ENCODE measurements around the gene TRERF1. TPM values are rescaled to one million over a fixed set of nuclear protein-coding genes. Genes with fewer than 3 reads are reported as not detected.

TRERF1 gene
- total and polyA plus RNA-seq, 2 of the 8 experiments (the other 6 are each of a cell fraction or from before 2014, with no cell fraction given): 10.8 to 21.5 TPM

GRCh38 chr6:42279144-42279781 is 172.5 kb downstream of the TRERF1 start (continued):
- TF ChIP-seq, protein P1, sequence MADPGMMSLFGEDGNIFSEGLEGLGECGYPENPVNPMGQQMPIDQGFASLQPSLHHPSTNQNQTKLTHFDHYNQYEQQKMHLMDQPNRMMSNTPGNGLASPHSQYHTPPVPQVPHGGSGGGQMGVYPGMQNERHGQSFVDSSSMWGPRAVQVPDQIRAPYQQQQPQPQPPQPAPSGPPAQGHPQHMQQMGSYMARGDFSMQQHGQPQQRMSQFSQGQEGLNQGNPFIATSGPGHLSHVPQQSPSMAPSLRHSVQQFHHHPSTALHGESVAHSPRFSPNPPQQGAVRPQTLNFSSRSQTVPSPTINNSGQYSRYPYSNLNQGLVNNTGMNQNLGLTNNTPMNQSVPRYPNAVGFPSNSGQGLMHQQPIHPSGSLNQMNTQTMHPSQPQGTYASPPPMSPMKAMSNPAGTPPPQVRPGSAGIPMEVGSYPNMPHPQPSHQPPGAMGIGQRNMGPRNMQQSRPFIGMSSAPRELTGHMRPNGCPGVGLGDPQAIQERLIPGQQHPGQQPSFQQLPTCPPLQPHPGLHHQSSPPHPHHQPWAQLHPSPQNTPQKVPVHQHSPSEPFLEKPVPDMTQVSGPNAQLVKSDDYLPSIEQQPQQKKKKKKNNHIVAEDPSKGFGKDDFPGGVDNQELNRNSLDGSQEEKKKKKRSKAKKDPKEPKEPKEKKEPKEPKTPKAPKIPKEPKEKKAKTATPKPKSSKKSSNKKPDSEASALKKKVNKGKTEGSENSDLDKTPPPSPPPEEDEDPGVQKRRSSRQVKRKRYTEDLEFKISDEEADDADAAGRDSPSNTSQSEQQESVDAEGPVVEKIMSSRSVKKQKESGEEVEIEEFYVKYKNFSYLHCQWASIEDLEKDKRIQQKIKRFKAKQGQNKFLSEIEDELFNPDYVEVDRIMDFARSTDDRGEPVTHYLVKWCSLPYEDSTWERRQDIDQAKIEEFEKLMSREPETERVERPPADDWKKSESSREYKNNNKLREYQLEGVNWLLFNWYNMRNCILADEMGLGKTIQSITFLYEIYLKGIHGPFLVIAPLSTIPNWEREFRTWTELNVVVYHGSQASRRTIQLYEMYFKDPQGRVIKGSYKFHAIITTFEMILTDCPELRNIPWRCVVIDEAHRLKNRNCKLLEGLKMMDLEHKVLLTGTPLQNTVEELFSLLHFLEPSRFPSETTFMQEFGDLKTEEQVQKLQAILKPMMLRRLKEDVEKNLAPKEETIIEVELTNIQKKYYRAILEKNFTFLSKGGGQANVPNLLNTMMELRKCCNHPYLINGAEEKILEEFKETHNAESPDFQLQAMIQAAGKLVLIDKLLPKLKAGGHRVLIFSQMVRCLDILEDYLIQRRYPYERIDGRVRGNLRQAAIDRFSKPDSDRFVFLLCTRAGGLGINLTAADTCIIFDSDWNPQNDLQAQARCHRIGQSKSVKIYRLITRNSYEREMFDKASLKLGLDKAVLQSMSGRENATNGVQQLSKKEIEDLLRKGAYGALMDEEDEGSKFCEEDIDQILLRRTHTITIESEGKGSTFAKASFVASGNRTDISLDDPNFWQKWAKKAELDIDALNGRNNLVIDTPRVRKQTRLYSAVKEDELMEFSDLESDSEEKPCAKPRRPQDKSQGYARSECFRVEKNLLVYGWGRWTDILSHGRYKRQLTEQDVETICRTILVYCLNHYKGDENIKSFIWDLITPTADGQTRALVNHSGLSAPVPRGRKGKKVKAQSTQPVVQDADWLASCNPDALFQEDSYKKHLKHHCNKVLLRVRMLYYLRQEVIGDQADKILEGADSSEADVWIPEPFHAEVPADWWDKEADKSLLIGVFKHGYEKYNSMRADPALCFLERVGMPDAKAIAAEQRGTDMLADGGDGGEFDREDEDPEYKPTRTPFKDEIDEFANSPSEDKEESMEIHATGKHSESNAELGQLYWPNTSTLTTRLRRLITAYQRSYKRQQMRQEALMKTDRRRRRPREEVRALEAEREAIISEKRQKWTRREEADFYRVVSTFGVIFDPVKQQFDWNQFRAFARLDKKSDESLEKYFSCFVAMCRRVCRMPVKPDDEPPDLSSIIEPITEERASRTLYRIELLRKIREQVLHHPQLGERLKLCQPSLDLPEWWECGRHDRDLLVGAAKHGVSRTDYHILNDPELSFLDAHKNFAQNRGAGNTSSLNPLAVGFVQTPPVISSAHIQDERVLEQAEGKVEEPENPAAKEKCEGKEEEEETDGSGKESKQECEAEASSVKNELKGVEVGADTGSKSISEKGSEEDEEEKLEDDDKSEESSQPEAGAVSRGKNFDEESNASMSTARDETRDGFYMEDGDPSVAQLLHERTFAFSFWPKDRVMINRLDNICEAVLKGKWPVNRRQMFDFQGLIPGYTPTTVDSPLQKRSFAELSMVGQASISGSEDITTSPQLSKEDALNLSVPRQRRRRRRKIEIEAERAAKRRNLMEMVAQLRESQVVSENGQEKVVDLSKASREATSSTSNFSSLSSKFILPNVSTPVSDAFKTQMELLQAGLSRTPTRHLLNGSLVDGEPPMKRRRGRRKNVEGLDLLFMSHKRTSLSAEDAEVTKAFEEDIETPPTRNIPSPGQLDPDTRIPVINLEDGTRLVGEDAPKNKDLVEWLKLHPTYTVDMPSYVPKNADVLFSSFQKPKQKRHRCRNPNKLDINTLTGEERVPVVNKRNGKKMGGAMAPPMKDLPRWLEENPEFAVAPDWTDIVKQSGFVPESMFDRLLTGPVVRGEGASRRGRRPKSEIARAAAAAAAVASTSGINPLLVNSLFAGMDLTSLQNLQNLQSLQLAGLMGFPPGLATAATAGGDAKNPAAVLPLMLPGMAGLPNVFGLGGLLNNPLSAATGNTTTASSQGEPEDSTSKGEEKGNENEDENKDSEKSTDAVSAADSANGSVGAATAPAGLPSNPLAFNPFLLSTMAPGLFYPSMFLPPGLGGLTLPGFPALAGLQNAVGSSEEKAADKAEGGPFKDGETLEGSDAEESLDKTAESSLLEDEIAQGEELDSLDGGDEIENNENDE (IDR thresholded peaks at IDR 0.05; ENCODE audit: insufficient replicate concordance, low read length): no peak
- TF ChIP-seq TAF7 (optimal IDR thresholded peaks at IDR 0.05; ENCODE audit: borderline replicate concordance, low read depth, low read length): no peak

All from H1 (cell line).